Body of pancreas (tissue), 4 donors: ENCODE data around the gene GATA2.

Source experiments
- CTCF ChIP-seq, 7 experiments: fragments of 450-650 bp in 4 of 7; fragments of 200-600 bp in 3 of 7; sonication (generic) in 3 of 7; IDR thresholded peaks; one replicate each; pipeline ENCODE4 v1.5.1; 2016 to 2019; ENCODE audit warnings: antibody characterized with exemption in 7 of 7
- POLR2A ChIP-seq, 3 donors: fragments of 450-650 bp; IDR thresholded peaks; one replicate each; pipeline ENCODE4 v1.6.1; 2016; ENCODE audit warnings: antibody characterized with exemption in 3 of 3, mild to moderate bottlenecking in 2 of 3

- no peak for TF ChIP-seq CTCF (IDR thresholded peaks at IDR 0.05)
- TF ChIP-seq POLR2A (IDR thresholded peaks at IDR 0.05), result no peak
Measured at GRCh38 chr3:128434524-128434923, 58.5 kb downstream of the GATA2 start.
